Liver (tissue), 9 donors: ENCODE measurements around the gene SMAD7. TPM values are rescaled to one million over a fixed set of nuclear protein-coding genes. Genes with fewer than 3 reads are reported as not detected.

ENCODE experiments used
- DNase-seq: peaks from one replicate; pipeline ENCODE4 v3.0.0-alpha.2; 2017; ENCODE audit warnings: low spot score
- H3K27ac ChIP-seq, 2 donors: one replicate each; pipeline ENCODE4 v1.7.0; 2013; ENCODE audit warnings: inconsistent platforms in 2 of 2, low read length in 2 of 2, control low read depth in 1 of 2, low read depth in 1 of 2, mild to moderate bottlenecking in 1 of 2
- H3K27me3 ChIP-seq, 4 donors: one replicate each; pipeline versions ENCODE4 v1.6.1 to v1.7.0; 2013; ENCODE audit warnings: low read length in 3 of 4, inconsistent platforms in 1 of 4, mild to moderate bottlenecking in 1 of 4, moderate library complexity in 1 of 4; ENCODE audit not compliant: control insufficient read depth in 4 of 4, insufficient read depth in 4 of 4
- H3K36me3 ChIP-seq, 4 donors: one replicate each; pipeline versions ENCODE4 v1.6.1 to v1.7.0; 2013; ENCODE audit warnings: low read length in 3 of 4, mild to moderate bottlenecking in 3 of 4, low read depth in 1 of 4, moderate library complexity in 1 of 4; ENCODE audit not compliant: control insufficient read depth in 4 of 4, insufficient read depth in 3 of 4
- H3K4me1 ChIP-seq, 4 donors: one replicate each; pipeline versions ENCODE4 v1.6.1 to v1.7.0; 2013; ENCODE audit warnings: low read length in 3 of 4, mild to moderate bottlenecking in 3 of 4, moderate library complexity in 1 of 4; ENCODE audit not compliant: control insufficient read depth in 4 of 4, insufficient read depth in 4 of 4
- H3K4me3 ChIP-seq, 3 donors: one replicate each; pipeline versions ENCODE4 v1.6.1 to v1.7.0; 2013; ENCODE audit warnings: low read length in 3 of 3, control low read depth in 1 of 3, low read depth in 1 of 3, mild to moderate bottlenecking in 1 of 3
- H3K9ac ChIP-seq, 2 donors: one replicate each; pipeline ENCODE4 v1.7.0; 2013; ENCODE audit warnings: low read length in 2 of 2, mild to moderate bottlenecking in 2 of 2, moderate library complexity in 2 of 2, control low read depth in 1 of 2, low read depth in 1 of 2
- H3K9me3 ChIP-seq, 4 donors: one replicate each; pipeline versions ENCODE4 v1.6.1 to v1.7.0; 2013; ENCODE audit warnings: low read length in 3 of 4; ENCODE audit not compliant: control insufficient read depth in 4 of 4
- CTCF ChIP-seq: fragments of 150-350 bp; IDR thresholded peaks from 2 replicates; pipeline ENCODE4 v1.5.1; 2017; ENCODE audit warnings: improper control_type of control experiment, low read depth, low read length; ENCODE audit not compliant: missing input control
- EGR1 ChIP-seq, 2 donors: IDR thresholded peaks; 2 replicates each; pipeline ENCODE4 v1.6.1; 2016 to 2018; ENCODE audit warnings: antibody characterized with exemption in 2 of 2, low read depth in 2 of 2
- FOXA1 ChIP-seq: IDR thresholded peaks from 2 replicates; pipeline ENCODE4 v1.6.1; 2016; ENCODE audit warnings: antibody characterized with exemption
- FOXA2 ChIP-seq: IDR thresholded peaks from 2 replicates; pipeline ENCODE4 v1.6.1; 2016; ENCODE audit warnings: antibody characterized with exemption
- GABPA ChIP-seq, 2 donors: IDR thresholded peaks in 1 of 2; conservative IDR thresholded peaks in 1 of 2; 2 replicates each; pipeline ENCODE4 v1.6.1; 2016; ENCODE audit warnings: antibody characterized with exemption in 2 of 2, mild to moderate bottlenecking in 1 of 2, moderate library complexity in 1 of 2
- HNF4G ChIP-seq: IDR thresholded peaks from 2 replicates; pipeline ENCODE4 v1.6.1; 2016; ENCODE audit warnings: antibody characterized with exemption
- JUND ChIP-seq, 2 donors: IDR thresholded peaks; 2 replicates each; pipeline ENCODE4 v1.6.1; 2016; ENCODE audit warnings: antibody characterized with exemption in 2 of 2
- MAX ChIP-seq: IDR thresholded peaks from 2 replicates; pipeline ENCODE4 v1.6.1; 2016; ENCODE audit warnings: antibody characterized with exemption
- NR2F2 ChIP-seq: IDR thresholded peaks from 2 replicates; pipeline ENCODE4 v1.6.1; 2016; ENCODE audit warnings: antibody characterized with exemption
- RAD21 ChIP-seq, 2 donors: IDR thresholded peaks; 2 replicates each; pipeline ENCODE4 v1.6.1; 2016; ENCODE audit warnings: antibody characterized with exemption in 2 of 2, mild to moderate bottlenecking in 2 of 2
- RXRA ChIP-seq, 2 donors: IDR thresholded peaks; 2 replicates each; pipeline ENCODE4 v1.6.1; 2017 to 2018; ENCODE audit warnings: antibody characterized with exemption in 2 of 2, mild to moderate bottlenecking in 1 of 2
- SP1 ChIP-seq: IDR thresholded peaks from 2 replicates; pipeline ENCODE4 v1.6.1; 2018; ENCODE audit warnings: antibody characterized with exemption, mild to moderate bottlenecking
- TAF1 ChIP-seq: conservative IDR thresholded peaks from 2 replicates; pipeline ENCODE4 v1.6.1; 2016; ENCODE audit warnings: antibody characterized with exemption, mild to moderate bottlenecking
- YY1 ChIP-seq: IDR thresholded peaks from 2 replicates; pipeline ENCODE4 v1.6.1; 2016; ENCODE audit warnings: antibody characterized with exemption, mild to moderate bottlenecking
- WGBS: extraction: QIAGEN DNeasy Blood & Tissue Kit; methylation state at CpG from one replicate; pipeline ENCODE4 v1.1.7; 2013; 5-methylcytosine and 5-hydroxymethylcytosine counted together
- polyA plus RNA-seq, 2 donors: library from polyadenylated mRNA; stranded (reverse) in 1 of 2; unstranded in 1 of 2; fragments of 200-250 nt in 1 of 2; fragments of >200 nt in 1 of 2; fragmentation: Nextera tagmentation in 1 of 2; extraction: Ambion mirVana in 1 of 2; gene quantifications; one replicate each; pipeline versions ENCODE4 v1.2.1 to v1.2.3, GENCODE V29; 2013 to 2015
- total RNA-seq, 2 donors: library from RNA; depleted of rRNA; stranded (reverse); fragments of >200 nt; gene quantifications; one replicate each; pipeline ENCODE4 v1.2.3, GENCODE V29; 2014
- TF ChIP-seq, protein P1 (sequence below): IDR thresholded peaks from 2 replicates; pipeline ENCODE4 v1.6.1; 2016; ENCODE audit warnings: antibody characterized with exemption
- TF ChIP-seq, protein P2 (sequence below): IDR thresholded peaks from 2 replicates; pipeline ENCODE4 v1.6.1; 2016; ENCODE audit warnings: antibody characterized with exemption
- donor health status: healthy.
- donor health status: healthy.
- donor health status: healthy.
- donor health status: healthy.
- donor health status: healthy.

SMAD7 gene
- total and polyA plus RNA-seq, 4 donors, result 3.2 to 11.8 (median 10.1) TPM

DNA sequence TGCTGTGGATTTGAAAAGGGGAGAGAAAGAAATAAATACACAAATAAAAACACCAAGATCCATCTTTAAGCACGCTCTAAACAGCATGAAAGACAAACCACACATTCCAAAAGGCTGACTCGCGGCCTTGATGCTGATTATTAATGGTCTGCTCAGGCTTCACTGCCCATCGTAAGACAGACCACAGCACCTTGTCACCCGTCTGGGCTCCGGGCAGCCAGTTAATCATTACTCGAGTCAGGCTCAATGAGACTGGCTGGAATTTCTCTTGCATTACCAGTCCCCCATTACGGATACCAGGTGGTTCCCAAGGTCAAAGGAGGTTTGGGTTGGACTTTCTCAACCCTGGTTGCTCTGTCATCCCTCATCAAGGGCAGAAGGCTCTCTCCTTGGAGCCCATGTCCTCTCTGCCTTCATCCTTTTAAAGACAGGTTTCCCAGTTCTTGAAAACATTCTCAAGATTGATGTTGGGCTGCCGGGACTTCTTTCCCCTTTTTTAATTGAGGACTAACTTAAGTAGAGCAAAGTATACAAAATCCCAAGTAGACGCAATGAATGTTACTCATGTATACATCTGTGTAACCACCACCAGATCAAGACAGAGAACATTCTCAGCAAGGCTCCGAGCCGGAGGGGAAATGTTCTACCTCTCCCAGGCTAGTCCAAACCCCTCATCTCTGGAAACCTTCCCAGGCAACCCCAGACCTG lies 8.1 kb downstream of the SMAD7 start (continued):
- TF ChIP-seq CTCF (no peak), NR2F2 (no peak), RAD21 (IDR thresholded peaks at IDR 0.05) (peak in 1 of 2 donors; percentile 36), GABPA (IDR thresholded peaks at IDR 0.05 in 1 of 2, conservative IDR thresholded peaks at IDR 0.05 in 1 of 2) (no peak)

- no peaks in the 10 kb centered on the region for H3K27me3 ChIP-seq
- WGBS, result 77% methylated on average over 8 of the region's 8 CpGs
- TF ChIP-seq GABPA (IDR thresholded peaks at IDR 0.05 in 1 of 2, conservative IDR thresholded peaks at IDR 0.05 in 1 of 2), result no peak
- no peak for TF ChIP-seq RXRA (IDR thresholded peaks at IDR 0.05)
- TF ChIP-seq, protein P1, sequence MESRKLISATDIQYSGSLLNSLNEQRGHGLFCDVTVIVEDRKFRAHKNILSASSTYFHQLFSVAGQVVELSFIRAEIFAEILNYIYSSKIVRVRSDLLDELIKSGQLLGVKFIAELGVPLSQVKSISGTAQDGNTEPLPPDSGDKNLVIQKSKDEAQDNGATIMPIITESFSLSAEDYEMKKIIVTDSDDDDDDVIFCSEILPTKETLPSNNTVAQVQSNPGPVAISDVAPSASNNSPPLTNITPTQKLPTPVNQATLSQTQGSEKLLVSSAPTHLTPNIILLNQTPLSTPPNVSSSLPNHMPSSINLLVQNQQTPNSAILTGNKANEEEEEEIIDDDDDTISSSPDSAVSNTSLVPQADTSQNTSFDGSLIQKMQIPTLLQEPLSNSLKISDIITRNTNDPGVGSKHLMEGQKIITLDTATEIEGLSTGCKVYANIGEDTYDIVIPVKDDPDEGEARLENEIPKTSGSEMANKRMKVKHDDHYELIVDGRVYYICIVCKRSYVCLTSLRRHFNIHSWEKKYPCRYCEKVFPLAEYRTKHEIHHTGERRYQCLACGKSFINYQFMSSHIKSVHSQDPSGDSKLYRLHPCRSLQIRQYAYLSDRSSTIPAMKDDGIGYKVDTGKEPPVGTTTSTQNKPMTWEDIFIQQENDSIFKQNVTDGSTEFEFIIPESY, result no peak
- TF ChIP-seq RAD21 (IDR thresholded peaks at IDR 0.05), result no peak
- TF ChIP-seq TAF1, result no peak
- no peak for TF ChIP-seq YY1
- no peak overlapping the region for H3K9ac ChIP-seq
- peaks cover 0 to 2% (median 1%) of the 10 kb centered on the region in 4 donors for H3K36me3 ChIP-seq
- peak overlapping the region; percentile 35 to 42 for H3K27ac ChIP-seq
- H3K4me3 ChIP-seq, result no peak overlapping the region
- no peaks in the 10 kb centered on the region for H3K9me3 ChIP-seq
- no peak for DNase-seq
- peaks cover 31 to 93% (median 80%) of the 10 kb centered on the region in 4 donors for H3K4me1 ChIP-seq
Observed at GRCh38 chr18:48942086-48942485, 8.7 kb downstream of the SMAD7 start.

DNA sequence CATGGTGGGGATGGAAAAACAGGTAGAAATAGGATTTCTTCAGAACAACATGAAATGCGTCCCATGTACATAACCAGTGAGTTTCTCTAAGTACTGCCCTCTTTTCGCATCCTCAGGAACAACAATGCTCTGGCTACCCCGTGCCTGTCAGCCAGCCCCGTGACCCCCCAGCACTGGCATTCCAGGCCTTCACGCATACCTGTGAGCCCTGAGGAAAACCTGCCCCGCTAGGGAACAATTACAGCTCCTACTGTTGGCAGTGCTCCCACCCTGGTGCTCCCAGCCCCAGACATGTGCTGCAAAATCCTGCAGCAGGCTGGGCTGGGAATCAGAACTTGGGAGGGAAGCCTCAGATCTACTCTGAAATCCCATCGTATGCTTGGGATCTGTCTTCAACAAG lies 9.1 kb downstream of the SMAD7 start:
- peaks cover 0 to 2% (median 1%) of the 10 kb centered on the region in 4 donors for H3K36me3 ChIP-seq
- DNase-seq, result no peak
- 80% methylated on average over 7 of the region's 7 CpGs for WGBS
- no peak for TF ChIP-seq FOXA2
- no peak for TF ChIP-seq JUND (IDR thresholded peaks at IDR 0.05)
- TF ChIP-seq, protein P1, result no peak
- TF ChIP-seq RXRA (IDR thresholded peaks at IDR 0.05), result no peak
- TF ChIP-seq TAF1, result no peak
- no peak for TF ChIP-seq EGR1 (IDR thresholded peaks at IDR 0.05; ENCODE audit: low read depth in 2 of 2)
- no peak for TF ChIP-seq RAD21 (IDR thresholded peaks at IDR 0.05)
- TF ChIP-seq, protein P2, sequence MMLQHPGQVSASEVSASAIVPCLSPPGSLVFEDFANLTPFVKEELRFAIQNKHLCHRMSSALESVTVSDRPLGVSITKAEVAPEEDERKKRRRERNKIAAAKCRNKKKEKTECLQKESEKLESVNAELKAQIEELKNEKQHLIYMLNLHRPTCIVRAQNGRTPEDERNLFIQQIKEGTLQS, result no peak
- no peak for TF ChIP-seq GABPA (IDR thresholded peaks at IDR 0.05 in 1 of 2, conservative IDR thresholded peaks at IDR 0.05 in 1 of 2)
- TF ChIP-seq CTCF, result no peak
- TF ChIP-seq HNF4G, result no peak
- TF ChIP-seq YY1, result no peak
- no peak for TF ChIP-seq FOXA1
- TF ChIP-seq NR2F2, result no peak
- no peak for TF ChIP-seq MAX
- TF ChIP-seq SP1, result no peak

More for the DNA sequence above, 9.1 kb downstream of the SMAD7 start:
- H3K9me3 ChIP-seq, result no peaks in the 10 kb centered on the region
- peak overlapping the region; percentile 35 to 42 for H3K27ac ChIP-seq
- H3K27me3 ChIP-seq, result no peaks in the 10 kb centered on the region
- no peak overlapping the region for H3K9ac ChIP-seq
- peaks cover 31 to 90% (median 77%) of the 10 kb centered on the region in 4 donors for H3K4me1 ChIP-seq
- no peak overlapping the region for H3K4me3 ChIP-seq
